Activated CD8-positive, alpha-beta T cell treated with anti-CD3 and anti-CD28 coated beads for 36 hours (primary cell): ENCODE data around the gene CHI3L1. TPM values are rescaled to one million over a fixed set of nuclear protein-coding genes. Genes with fewer than 3 reads are reported as not detected.

Experiments used
- ATAC-seq: fragments of 200-7000 bp; cut with Tn5 transposase; one replicate; pipeline ENCODE4 v1.10.0; 2021; ENCODE audit warnings: mild to moderate bottlenecking, moderate library complexity
- CTCF ChIA-PET: fragments of 350-600 bp; sonication (Branson Sonifier 250); formaldehyde crosslinking; loops from one replicate; lab custom pipeline; 2021; ENCODE audit warnings: antibody characterized with exemption; lab: Charles Lee
- POLR2A ChIA-PET: fragments of 350-600 bp; sonication (Branson Sonifier 250); formaldehyde crosslinking; loops from one replicate; lab custom pipeline; 2021; ENCODE audit warnings: antibody characterized with exemption; lab: Charles Lee
- DNase-seq: peaks from one replicate; pipeline ENCODE4 v3.0.0-alpha.2; 2020
- H3K27ac Mint-ChIP-seq: one replicate; pipeline ENCODE4 v1.8.0; 2021; ENCODE audit warnings: mild to moderate bottlenecking, mixed read lengths
- H3K27me3 Mint-ChIP-seq: one replicate; pipeline ENCODE4 v1.8.0; 2021; ENCODE audit warnings: mixed read lengths
- H3K36me3 Mint-ChIP-seq: one replicate; pipeline ENCODE4 v1.8.0; 2021; ENCODE audit warnings: low read depth, mixed read lengths
- H3K4me1 Mint-ChIP-seq: one replicate; pipeline ENCODE4 v1.8.0; 2021; ENCODE audit warnings: low read depth, mixed read lengths
- H3K4me3 Mint-ChIP-seq: one replicate; pipeline ENCODE4 v1.8.0; 2021; ENCODE audit warnings: mild to moderate bottlenecking, moderate library complexity, mixed read lengths
- H3K9me3 Mint-ChIP-seq: one replicate; pipeline ENCODE4 v1.8.0; 2021; ENCODE audit warnings: mixed read lengths
- CTCF ChIP-seq: fragments of 200-600 bp; IDR thresholded peaks from one replicate; pipeline ENCODE4 v1.8.0; 2022; ENCODE audit warnings: antibody characterized with exemption, mild to moderate bottlenecking
- intact Hi-C: fragments of 100-400 bp; cut with micrococcal nuclease; formaldehyde crosslinking; loops from one replicate; pipeline ENCODE4 v1.10.0; 2022
- total RNA-seq, 2 experiments: library from RNA; stranded (reverse); gene quantifications; one replicate each; pipeline ENCODE4 v1.2.3, GENCODE V29; 2021

Gene CHI3L1
- total RNA-seq, 2 experiments from 2014 or later = not detected

- CTCF ChIA-PET = interaction anchor here (1.1 to 2.9 kb wide), 2 partner anchors 9 to 42 kb away, joined by 3 to 13 read pairs; no protein-coding TSS in a partner anchor
- DNase-seq = no peak
- Mint-ChIP-seq H3K36me3 (no peaks in the 10 kb centered on the region), H3K4me3 (no peak overlapping the region), H3K9me3 (no peaks in the 10 kb centered on the region), H3K4me1 (no peaks in the 10 kb centered on the region), H3K27me3 (peaks cover 2% of the 10 kb centered on the region), H3K27ac (no peak overlapping the region)
- intact Hi-C loops = no loop called here
- POLR2A ChIA-PET = interaction anchor here (1.6 kb wide), 1 partner anchor 56 kb away, joined by 3 read pairs; no protein-coding TSS in a partner anchor
- TF ChIP-seq CTCF = no peak
- no peak for ATAC-seq
Observed at GRCh38 chr1:203225071-203225470, 38.6 kb upstream of the CHI3L1 start.

GRCh38 chr1:203223012-203223775 is 36.7 kb upstream of the CHI3L1 start:
- no peaks in the 10 kb centered on the region for H3K36me3 Mint-ChIP-seq
- H3K9me3 Mint-ChIP-seq = no peaks in the 10 kb centered on the region
- H3K27me3 Mint-ChIP-seq = no peaks in the 10 kb centered on the region
- no peak for ATAC-seq
- DNase-seq = no peak
- ChIA-PET POLR2A (interaction anchor here (1.6 kb wide), 1 partner anchor 54 kb away, joined by 3 read pairs; no protein-coding TSS in a partner anchor), CTCF (interaction anchor here (2.1 kb wide), 1 partner anchor 184 kb away, joined by 5 read pairs; no protein-coding TSS in a partner anchor)
- intact Hi-C loops = no loop called here
- H3K4me3 Mint-ChIP-seq = no peak overlapping the region
- no peak for TF ChIP-seq CTCF
- H3K27ac Mint-ChIP-seq = no peak overlapping the region
- H3K4me1 Mint-ChIP-seq = no peaks in the 10 kb centered on the region

- ATAC-seq (no peak), DNase-seq (peak; percentile 9)
- no peaks in the 10 kb centered on the region for H3K27me3 Mint-ChIP-seq
- no peaks in the 10 kb centered on the region for H3K9me3 Mint-ChIP-seq
- ChIA-PET CTCF (interaction anchor here (1.0 to 5.7 kb wide), 3 partner anchors 17 to 180 kb away, joined by 3 to 23 read pairs (median 3); no protein-coding TSS in a partner anchor), POLR2A (no interaction called here)
- H3K4me3 Mint-ChIP-seq = no peak overlapping the region
- H3K27ac Mint-ChIP-seq = no peak overlapping the region
- no peak for TF ChIP-seq CTCF
- no peaks in the 10 kb centered on the region for H3K4me1 Mint-ChIP-seq
- intact Hi-C loops = loop anchor here (5.0 kb wide), 1 partner anchor 103 kb away; no protein-coding TSS in a partner anchor
- H3K36me3 Mint-ChIP-seq = no peaks in the 10 kb centered on the region
Observed at GRCh38 chr1:203219934-203220333, 33.4 kb upstream of the CHI3L1 start.

- no peaks in the 10 kb centered on the region for H3K9me3 Mint-ChIP-seq
- no peaks in the 10 kb centered on the region for H3K27me3 Mint-ChIP-seq
- DNase-seq (no peak), ATAC-seq (no peak)
- intact Hi-C loops = loop anchor here (5.0 kb wide), 1 partner anchor 102 kb away; no protein-coding TSS in a partner anchor
- no peak for TF ChIP-seq CTCF
- no peak overlapping the region for H3K4me3 Mint-ChIP-seq
- ChIA-PET CTCF (interaction anchor here (0.8 to 5.7 kb wide), 4 partner anchors 16 to 179 kb away, joined by 3 to 92 read pairs (median 13); no protein-coding TSS in a partner anchor), POLR2A (no interaction called here)
- H3K27ac Mint-ChIP-seq = no peak overlapping the region
- H3K36me3 Mint-ChIP-seq = no peaks in the 10 kb centered on the region
- no peaks in the 10 kb centered on the region for H3K4me1 Mint-ChIP-seq
Observed at GRCh38 chr1:203219171-203219570, 32.7 kb upstream of the CHI3L1 start.

GRCh38 chr1:203217668-203218067 is 31.2 kb upstream of the CHI3L1 start:
- no peak overlapping the region for H3K27ac Mint-ChIP-seq
- DNase-seq (no peak), ATAC-seq (no peak)
- H3K36me3 Mint-ChIP-seq = no peaks in the 10 kb centered on the region
- POLR2A ChIA-PET = no interaction called here
- H3K9me3 Mint-ChIP-seq = no peaks in the 10 kb centered on the region
- CTCF ChIA-PET = interaction anchor here (1.0 to 5.7 kb wide), 11 partner anchors 15 to 217 kb away, joined by 3 to 92 read pairs (median 4); no protein-coding TSS in a partner anchor
- no peak overlapping the region for H3K4me3 Mint-ChIP-seq
- H3K4me1 Mint-ChIP-seq = no peaks in the 10 kb centered on the region
- no peak for TF ChIP-seq CTCF
- no peaks in the 10 kb centered on the region for H3K27me3 Mint-ChIP-seq
- intact Hi-C loops = loop anchor here (2.0 to 5.0 kb wide), 2 partner anchors 100 to 179 kb away; no protein-coding TSS in a partner anchor
